Naive thymus-derived CD4-positive, alpha-beta T cell (primary cell): ENCODE results near the gene ITGA2. TPM values are rescaled to one million over a fixed set of nuclear protein-coding genes. Genes with fewer than 3 reads are reported as not detected.

Experiments used
- ATAC-seq: fragments of 150-1000 bp; cut with Tn5 transposase; 2 replicates; pipeline ENCODE4 v1.10.0; 2021; ENCODE audit warnings: mild to moderate bottlenecking, moderate library complexity
- CTCF ChIA-PET: fragments of 350-600 bp; sonication (Branson Sonifier 250); formaldehyde crosslinking; loops from one replicate; lab custom pipeline; 2021; ENCODE audit warnings: antibody characterized with exemption; lab: Charles Lee
- POLR2A ChIA-PET: fragments of 350-600 bp; sonication (Branson Sonifier 250); formaldehyde crosslinking; loops from one replicate; lab custom pipeline; 2021; ENCODE audit warnings: antibody characterized with exemption, inconsistent platforms; lab: Charles Lee
- DNase-seq, 9 donors: peaks; one replicate each; pipeline versions ENCODE4 v3.0.0 to v3.0.0-alpha.2; 2020 to 2022; ENCODE audit warnings: mixed read lengths in 1 of 9
- H3K27ac ChIP-seq: one replicate; pipeline ENCODE4 v1.7.0; 2013; ENCODE audit warnings: mild to moderate bottlenecking, low read depth, low read length, moderate library complexity
- H3K27me3 ChIP-seq, 2 donors: one replicate each; pipeline ENCODE4 v1.7.0; 2013; ENCODE audit warnings: low read length in 2 of 2, mild to moderate bottlenecking in 2 of 2, moderate library complexity in 2 of 2; ENCODE audit not compliant: control insufficient read depth in 2 of 2, insufficient read depth in 2 of 2
- H3K36me3 ChIP-seq, 3 experiments: 1 replicate in 2 of 3; 2 replicates in 1 of 3; pipeline ENCODE4 v1.7.0; 2013; ENCODE audit warnings: low read length in 3 of 3, mild to moderate bottlenecking in 3 of 3, moderate library complexity in 1 of 3; ENCODE audit not compliant: insufficient read depth in 3 of 3, control insufficient read depth in 2 of 3
- H3K4me1 ChIP-seq, 2 donors: one replicate each; pipeline ENCODE4 v1.7.0; 2013; ENCODE audit warnings: low read length in 2 of 2, mild to moderate bottlenecking in 2 of 2, moderate library complexity in 1 of 2; ENCODE audit not compliant: control insufficient read depth in 2 of 2, insufficient read depth in 2 of 2
- H3K4me3 ChIP-seq: 2 replicates; pipeline ENCODE4 v1.7.0; 2013; ENCODE audit warnings: mild to moderate bottlenecking, low read length
- H3K9me3 ChIP-seq, 3 experiments: 1 replicate in 2 of 3; 2 replicates in 1 of 3; pipeline ENCODE4 v1.7.0; 2013; ENCODE audit warnings: low read length in 3 of 3; ENCODE audit not compliant: control insufficient read depth in 2 of 3
- H3K27ac Mint-ChIP-seq, 9 donors: one replicate each; pipeline ENCODE4 v1.8.0; 2020 to 2022; ENCODE audit warnings: mixed read lengths in 9 of 9, mild to moderate bottlenecking in 8 of 9, moderate library complexity in 5 of 9, inconsistent platforms in 2 of 9
- H3K27me3 Mint-ChIP-seq, 5 donors: one replicate each; pipeline ENCODE4 v1.8.0; 2021 to 2022; ENCODE audit warnings: mixed read lengths in 5 of 5, mild to moderate bottlenecking in 1 of 5
- H3K36me3 Mint-ChIP-seq, 5 donors: one replicate each; pipeline ENCODE4 v1.8.0; 2020 to 2022; ENCODE audit warnings: mixed read lengths in 5 of 5, mild to moderate bottlenecking in 3 of 5, inconsistent platforms in 1 of 5
- H3K4me1 Mint-ChIP-seq, 7 donors: one replicate each; pipeline ENCODE4 v1.8.0; 2020 to 2022; ENCODE audit warnings: mixed read lengths in 7 of 7, mild to moderate bottlenecking in 3 of 7, inconsistent platforms in 1 of 7
- H3K4me3 Mint-ChIP-seq, 10 donors: one replicate each; pipeline ENCODE4 v1.8.0; 2020 to 2022; ENCODE audit warnings: mild to moderate bottlenecking in 10 of 10, mixed read lengths in 10 of 10, moderate library complexity in 6 of 10, inconsistent platforms in 2 of 10
- H3K9me3 Mint-ChIP-seq, 11 donors: one replicate each; pipeline ENCODE4 v1.8.0; 2020 to 2022; ENCODE audit warnings: mixed read lengths in 11 of 11, mild to moderate bottlenecking in 4 of 11, inconsistent platforms in 1 of 11, moderate library complexity in 1 of 11
- intact Hi-C, 2 donors: fragments of 100-400 bp; cut with micrococcal nuclease; formaldehyde crosslinking; loops; one replicate each; pipeline ENCODE4 v1.15.1; 2023
- polyA plus RNA-seq, 2 donors: library from polyadenylated mRNA; unstranded; fragments of 300-500 nt; fragmentation: Illumina TruSeq; gene quantifications; one replicate each; pipeline ENCODE4 v1.2.3, GENCODE V29; 2021
- total RNA-seq, 6 experiments: library from RNA in 5 of 6; stranded (reverse) in 5 of 6; gene quantifications; 1 replicate in 5 of 6; 2 replicates in 1 of 6; pipeline ENCODE4 v1.2.3 and lab custom pipeline; 2021 to 2026

Gene ITGA2
- total and polyA plus RNA-seq, 7 experiments from 2014 or later = 0.16 to 8.9 (median 0.43) TPM

GRCh38 chr5:53089481-53089991 lies 100.4 kb downstream of the ITGA2 start:
- DNase-seq (peak in 6 of 9 donors; percentile 29 to 60 (median 40)), ATAC-seq (peak; percentile 65)
- H3K9me3 Mint-ChIP-seq = no peaks in the 10 kb centered on the region
- Histone ChIP-seq H3K4me3 (no peak overlapping the region), H3K4me1 (peaks cover 0 to 15% of the 10 kb centered on the region in 2 donors), H3K27me3 (no peaks in the 10 kb centered on the region), H3K9me3 (no peaks in the 10 kb centered on the region), H3K27ac (no peak overlapping the region), H3K36me3 (no peaks in the 10 kb centered on the region)
- peak overlapping the region in 7 of 10 donors; percentile 32 to 71 (median 47) for H3K4me3 Mint-ChIP-seq
- ChIA-PET POLR2A (interaction anchor here (0.9 kb wide), 2 partner anchors 18 to 140 kb away, joined by 3 read pairs; no protein-coding TSS in a partner anchor), CTCF (interaction anchor here (1.1 to 5.5 kb wide), 2 partner anchors 20 to 140 kb away, joined by 6 to 44 read pairs; partner anchors contain the start of gene MOCS2)
- peaks cover 11 to 61% (median 19%) of the 10 kb centered on the region in 7 donors for H3K4me1 Mint-ChIP-seq
- peaks cover 0 to 2% (median 0%) of the 10 kb centered on the region in 5 donors for H3K27me3 Mint-ChIP-seq
- peak overlapping the region in 5 of 9 donors; percentile 25 to 76 (median 40) for H3K27ac Mint-ChIP-seq
- H3K36me3 Mint-ChIP-seq = peaks cover 0 to 37% (median 0%) of the 10 kb centered on the region in 5 donors
- intact Hi-C loops = loop anchor here (1.0 to 10.0 kb wide), 4 partner anchors 19 to 365 kb away; partner anchors contain the start of gene MOCS2 (in 2 of the 2)

GRCh38 chr5:53090229-53090628 lies 101.1 kb downstream of the ITGA2 start:
- CTCF ChIA-PET = interaction anchor here (1.1 to 5.5 kb wide), 2 partner anchors 20 to 141 kb away, joined by 6 to 44 read pairs; partner anchors contain the start of gene MOCS2
- Histone ChIP-seq H3K27ac (no peak overlapping the region), H3K9me3 (no peaks in the 10 kb centered on the region), H3K36me3 (no peaks in the 10 kb centered on the region), H3K27me3 (no peaks in the 10 kb centered on the region), H3K4me1 (peaks cover 0 to 10% of the 10 kb centered on the region in 2 donors), H3K4me3 (no peak overlapping the region)
- peaks cover 0 to 2% (median 0%) of the 10 kb centered on the region in 5 donors for H3K27me3 Mint-ChIP-seq
- intact Hi-C loops = loop anchor here in 1 of 2 donors (10.0 kb wide), 1 partner anchor 395 kb away; no protein-coding TSS in a partner anchor
- peak overlapping the region in 1 of 10 donors; percentile 68 for H3K4me3 Mint-ChIP-seq
- no peak for ATAC-seq
- peaks cover 0 to 34% (median 0%) of the 10 kb centered on the region in 5 donors for H3K36me3 Mint-ChIP-seq
- POLR2A ChIA-PET = no interaction called here
- peaks cover 6 to 58% (median 13%) of the 10 kb centered on the region in 7 donors for H3K4me1 Mint-ChIP-seq
- H3K9me3 Mint-ChIP-seq = no peaks in the 10 kb centered on the region
- DNase-seq = no peak
- H3K27ac Mint-ChIP-seq = peak overlapping the region in 4 of 9 donors; percentile 10 to 55 (median 22)

- no peak for ATAC-seq
- H3K27me3 ChIP-seq = no peaks in the 10 kb centered on the region
Observed at GRCh38 chr5:53091289-53091688, 102.1 kb downstream of the ITGA2 start.

GRCh38 chr5:53092242-53092641 lies 103.1 kb downstream of the ITGA2 start:
- Histone ChIP-seq H3K4me3 (no peak overlapping the region), H3K27ac (no peak overlapping the region), H3K4me1 (peaks cover 0 to 10% of the 10 kb centered on the region in 2 donors), H3K36me3 (peaks cover 0 to 6% (median 0%) of the 10 kb centered on the region in 3 experiments), H3K9me3 (no peaks in the 10 kb centered on the region), H3K27me3 (no peaks in the 10 kb centered on the region)
- no peak for ATAC-seq
- no peak for DNase-seq
- peaks cover 0 to 20% (median 0%) of the 10 kb centered on the region in 5 donors for H3K36me3 Mint-ChIP-seq
- H3K4me1 Mint-ChIP-seq = peaks cover 6 to 53% (median 14%) of the 10 kb centered on the region in 7 donors
- H3K27me3 Mint-ChIP-seq = peaks cover 0 to 2% (median 0%) of the 10 kb centered on the region in 5 donors
- H3K4me3 Mint-ChIP-seq = no peak overlapping the region
- ChIA-PET CTCF (interaction anchor here (1.2 to 5.5 kb wide), 3 partner anchors 11 to 148 kb away, joined by 4 to 44 read pairs (median 6); no protein-coding TSS in a partner anchor), POLR2A (no interaction called here)
- intact Hi-C loops = loop anchor here in 1 of 2 donors (10.0 kb wide), 1 partner anchor 397 kb away; no protein-coding TSS in a partner anchor
- H3K9me3 Mint-ChIP-seq = no peaks in the 10 kb centered on the region
- H3K27ac Mint-ChIP-seq = no peak overlapping the region

More at GRCh38 chr5:53091289-53091688, 102.1 kb downstream of the ITGA2 start:
- H3K27me3 Mint-ChIP-seq = peaks cover 0 to 2% (median 0%) of the 10 kb centered on the region in 5 donors
- peaks cover 0 to 26% (median 0%) of the 10 kb centered on the region in 5 donors for H3K36me3 Mint-ChIP-seq
- ChIA-PET CTCF (interaction anchor here (0.6 to 5.5 kb wide), 3 partner anchors 10 to 142 kb away, joined by 3 to 44 read pairs (median 6); no protein-coding TSS in a partner anchor), POLR2A (no interaction called here)
- Histone ChIP-seq H3K9me3 (no peaks in the 10 kb centered on the region), H3K4me3 (no peak overlapping the region), H3K27ac (no peak overlapping the region), H3K4me1 (peaks cover 0 to 10% of the 10 kb centered on the region in 2 donors), H3K36me3 (no peaks in the 10 kb centered on the region)
- peak overlapping the region in 2 of 9 donors; percentile 6 to 17 for H3K27ac Mint-ChIP-seq
- peaks cover 6 to 59% (median 14%) of the 10 kb centered on the region in 7 donors for H3K4me1 Mint-ChIP-seq
- no peaks in the 10 kb centered on the region for H3K9me3 Mint-ChIP-seq
- intact Hi-C loops = loop anchor here in 1 of 2 donors (10.0 kb wide), 1 partner anchor 396 kb away; no protein-coding TSS in a partner anchor
- H3K4me3 Mint-ChIP-seq = no peak overlapping the region
- no peak for DNase-seq

GRCh38 chr5:53095217-53095616 lies 106.1 kb downstream of the ITGA2 start:
- intact Hi-C loops = loop anchor here in 1 of 2 donors (5.0 to 10.0 kb wide), 2 partner anchors 63 to 400 kb away; no protein-coding TSS in a partner anchor
- DNase-seq = no peak

GRCh38 chr5:53095931-53096525 lies 106.9 kb downstream of the ITGA2 start:
- Histone ChIP-seq H3K36me3 (peaks cover 7 to 35% (median 7%) of the 10 kb centered on the region in 3 experiments), H3K27ac (no peak overlapping the region), H3K4me1 (no peaks in the 10 kb centered on the region), H3K27me3 (no peaks in the 10 kb centered on the region), H3K9me3 (no peaks in the 10 kb centered on the region), H3K4me3 (no peak overlapping the region)
- Mint-ChIP-seq H3K4me3 (no peak overlapping the region), H3K27me3 (no peaks in the 10 kb centered on the region), H3K4me1 (peaks cover 0 to 28% (median 3%) of the 10 kb centered on the region in 7 donors), H3K9me3 (no peaks in the 10 kb centered on the region), H3K36me3 (peaks cover 5 to 28% (median 7%) of the 10 kb centered on the region in 5 donors), H3K27ac (peak overlapping the region in 3 of 9 donors; percentile 41 to 64 (median 53))
- intact Hi-C loops = loop anchor here (1.0 to 10.0 kb wide), 7 partner anchors 27 to 1122 kb away; partner anchors contain the start of genes ITGA2 (in 2 of the 2), ITGA1 (in 1 of the 2) and PELO (in 1 of the 2)
- ChIA-PET CTCF (interaction anchor here (0.6 to 7.2 kb wide), 4 partner anchors 14 to 149 kb away, joined by 3 to 106 read pairs (median 4); partner anchors contain the start of gene MOCS2), POLR2A (interaction anchor here (2.0 kb wide), 1 partner anchor 148 kb away, joined by 8 read pairs; no protein-coding TSS in a partner anchor)
- DNase-seq = peak; percentile 17 to 69 (median 59)
- ATAC-seq = peak; percentile 96

More at GRCh38 chr5:53095217-53095616, 106.1 kb downstream of the ITGA2 start:
- no peak for ATAC-seq
- Histone ChIP-seq H3K4me3 (no peak overlapping the region), H3K36me3 (peaks cover 7 to 28% (median 7%) of the 10 kb centered on the region in 3 experiments), H3K9me3 (no peaks in the 10 kb centered on the region), H3K27me3 (no peaks in the 10 kb centered on the region), H3K4me1 (no peaks in the 10 kb centered on the region), H3K27ac (no peak overlapping the region)
- no peak overlapping the region for H3K27ac Mint-ChIP-seq
- ChIA-PET CTCF (interaction anchor here (0.6 to 7.2 kb wide), 6 partner anchors 8 to 316 kb away, joined by 3 to 106 read pairs (median 3); no protein-coding TSS in a partner anchor), POLR2A (no interaction called here)
- H3K36me3 Mint-ChIP-seq = peaks cover 5 to 28% (median 7%) of the 10 kb centered on the region in 5 donors
- H3K27me3 Mint-ChIP-seq = peaks cover 0 to under 1% (median 0%) of the 10 kb centered on the region in 5 donors
- peaks cover 0 to 36% (median 3%) of the 10 kb centered on the region in 7 donors for H3K4me1 Mint-ChIP-seq
- no peak overlapping the region for H3K4me3 Mint-ChIP-seq
- H3K9me3 Mint-ChIP-seq = no peaks in the 10 kb centered on the region
